GM15510 (cell line): ENCODE measurements around the gene TRIO.

Experiments used
- POLR2A ChIP-seq: IDR thresholded peaks from 3 replicates; pipeline ENCODE4 v1.6.1; 2011; ENCODE audit warnings: borderline replicate concordance; ENCODE audit not compliant: insufficient read length; ENCODE audit errors: extremely low read depth

The TRIO gene

GRCh38 chr5:14359069-14360043 lies 216.2 kb downstream of the TRIO start:
- no peak for TF ChIP-seq POLR2A

- TF ChIP-seq POLR2A = no peak
These were observed 219.3 kb downstream of the TRIO start for GRCh38 chr5:14362491-14362890.

- no peak for TF ChIP-seq POLR2A
These were observed 221.0 kb downstream of the TRIO start for GRCh38 chr5:14364096-14364495.

GRCh38 chr5:14364576-14365472 lies 221.7 kb downstream of the TRIO start:
- no peak for TF ChIP-seq POLR2A

GRCh38 chr5:14365831-14366430 lies 222.8 kb downstream of the TRIO start:
- TF ChIP-seq POLR2A = no peak

- no peak for TF ChIP-seq POLR2A
These were observed 223.6 kb downstream of the TRIO start for GRCh38 chr5:14366763-14367162.

GRCh38 chr5:14367364-14367763 lies 224.2 kb downstream of the TRIO start:
- TF ChIP-seq POLR2A = no peak

- TF ChIP-seq POLR2A = no peak
These were observed 226.6 kb downstream of the TRIO start for GRCh38 chr5:14369780-14370179.

GRCh38 chr5:14370386-14370785 lies 227.2 kb downstream of the TRIO start:
- TF ChIP-seq POLR2A = no peak

- no peak for TF ChIP-seq POLR2A
These were observed 230.5 kb downstream of the TRIO start for GRCh38 chr5:14373685-14374084.

- no peak for TF ChIP-seq POLR2A
These were observed 231.0 kb downstream of the TRIO start for GRCh38 chr5:14374100-14374499.

GRCh38 chr5:14376789-14377188 lies 233.6 kb downstream of the TRIO start:
- no peak for TF ChIP-seq POLR2A

GRCh38 chr5:14379739-14380497 lies 236.8 kb downstream of the TRIO start:
- no peak for TF ChIP-seq POLR2A

- no peak for TF ChIP-seq POLR2A
These were observed 237.6 kb downstream of the TRIO start for GRCh38 chr5:14380712-14381111.

GRCh38 chr5:14382640-14383039 lies 239.5 kb downstream of the TRIO start:
- no peak for TF ChIP-seq POLR2A

- no peak for TF ChIP-seq POLR2A
These were observed 240.8 kb downstream of the TRIO start for GRCh38 chr5:14383923-14384322.
